Measurements from ENCODE around the gene NIT2. TPM values are rescaled to one million over a fixed set of nuclear protein-coding genes. Genes with fewer than 3 reads are reported as not detected.
A peak's percentile ranks its signal among the peaks of the same experiment; 100 is the strongest.

The NIT2 gene
- polyA plus RNA-seq, 1 donor from 2014 or later = 17.2 TPM

GRCh38 chr3:100399341-100400071, 64.9 kb downstream of the NIT2 start:
- H3K9me2 ChIP-seq (ENCODE audit: insufficient read depth, low read length) = no peaks in the 10 kb centered on the region
- TF ChIP-seq, protein P1, sequence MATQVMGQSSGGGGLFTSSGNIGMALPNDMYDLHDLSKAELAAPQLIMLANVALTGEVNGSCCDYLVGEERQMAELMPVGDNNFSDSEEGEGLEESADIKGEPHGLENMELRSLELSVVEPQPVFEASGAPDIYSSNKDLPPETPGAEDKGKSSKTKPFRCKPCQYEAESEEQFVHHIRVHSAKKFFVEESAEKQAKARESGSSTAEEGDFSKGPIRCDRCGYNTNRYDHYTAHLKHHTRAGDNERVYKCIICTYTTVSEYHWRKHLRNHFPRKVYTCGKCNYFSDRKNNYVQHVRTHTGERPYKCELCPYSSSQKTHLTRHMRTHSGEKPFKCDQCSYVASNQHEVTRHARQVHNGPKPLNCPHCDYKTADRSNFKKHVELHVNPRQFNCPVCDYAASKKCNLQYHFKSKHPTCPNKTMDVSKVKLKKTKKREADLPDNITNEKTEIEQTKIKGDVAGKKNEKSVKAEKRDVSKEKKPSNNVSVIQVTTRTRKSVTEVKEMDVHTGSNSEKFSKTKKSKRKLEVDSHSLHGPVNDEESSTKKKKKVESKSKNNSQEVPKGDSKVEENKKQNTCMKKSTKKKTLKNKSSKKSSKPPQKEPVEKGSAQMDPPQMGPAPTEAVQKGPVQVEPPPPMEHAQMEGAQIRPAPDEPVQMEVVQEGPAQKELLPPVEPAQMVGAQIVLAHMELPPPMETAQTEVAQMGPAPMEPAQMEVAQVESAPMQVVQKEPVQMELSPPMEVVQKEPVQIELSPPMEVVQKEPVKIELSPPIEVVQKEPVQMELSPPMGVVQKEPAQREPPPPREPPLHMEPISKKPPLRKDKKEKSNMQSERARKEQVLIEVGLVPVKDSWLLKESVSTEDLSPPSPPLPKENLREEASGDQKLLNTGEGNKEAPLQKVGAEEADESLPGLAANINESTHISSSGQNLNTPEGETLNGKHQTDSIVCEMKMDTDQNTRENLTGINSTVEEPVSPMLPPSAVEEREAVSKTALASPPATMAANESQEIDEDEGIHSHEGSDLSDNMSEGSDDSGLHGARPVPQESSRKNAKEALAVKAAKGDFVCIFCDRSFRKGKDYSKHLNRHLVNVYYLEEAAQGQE (IDR thresholded peaks at IDR 0.05; ENCODE audit: borderline replicate concordance) = no peak
- no peak for TF ChIP-seq TAF1 (IDR thresholded peaks at IDR 0.05; ENCODE audit: low read depth)
- TF ChIP-seq POLR2AphosphoS5 (IDR thresholded peaks at IDR 0.05) = no peak
- TF ChIP-seq, protein P2, sequence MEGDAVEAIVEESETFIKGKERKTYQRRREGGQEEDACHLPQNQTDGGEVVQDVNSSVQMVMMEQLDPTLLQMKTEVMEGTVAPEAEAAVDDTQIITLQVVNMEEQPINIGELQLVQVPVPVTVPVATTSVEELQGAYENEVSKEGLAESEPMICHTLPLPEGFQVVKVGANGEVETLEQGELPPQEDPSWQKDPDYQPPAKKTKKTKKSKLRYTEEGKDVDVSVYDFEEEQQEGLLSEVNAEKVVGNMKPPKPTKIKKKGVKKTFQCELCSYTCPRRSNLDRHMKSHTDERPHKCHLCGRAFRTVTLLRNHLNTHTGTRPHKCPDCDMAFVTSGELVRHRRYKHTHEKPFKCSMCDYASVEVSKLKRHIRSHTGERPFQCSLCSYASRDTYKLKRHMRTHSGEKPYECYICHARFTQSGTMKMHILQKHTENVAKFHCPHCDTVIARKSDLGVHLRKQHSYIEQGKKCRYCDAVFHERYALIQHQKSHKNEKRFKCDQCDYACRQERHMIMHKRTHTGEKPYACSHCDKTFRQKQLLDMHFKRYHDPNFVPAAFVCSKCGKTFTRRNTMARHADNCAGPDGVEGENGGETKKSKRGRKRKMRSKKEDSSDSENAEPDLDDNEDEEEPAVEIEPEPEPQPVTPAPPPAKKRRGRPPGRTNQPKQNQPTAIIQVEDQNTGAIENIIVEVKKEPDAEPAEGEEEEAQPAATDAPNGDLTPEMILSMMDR (IDR thresholded peaks at IDR 0.05; ENCODE audit: poor library complexity, severe bottlenecking) = no peak
- TF ChIP-seq EP300 (conservative IDR thresholded peaks at IDR 0.05; ENCODE audit: poor library complexity, severe bottlenecking) = no peak
- no peak for TF ChIP-seq EZH2 (IDR thresholded peaks at IDR 0.05; ENCODE audit: borderline replicate concordance, insufficient read depth, low read length, poor library complexity, severe bottlenecking)
- TF ChIP-seq RAD21 (conservative IDR thresholded peaks at IDR 0.05) = no peak
- no peak for TF ChIP-seq SMC3 (conservative IDR thresholded peaks at IDR 0.05; ENCODE audit: poor library complexity)
- no peak for TF ChIP-seq MXI1 (conservative IDR thresholded peaks at IDR 0.05; ENCODE audit: poor library complexity, severe bottlenecking)
- no peaks in the 10 kb centered on the region for H3K27me3 ChIP-seq (ENCODE audit: insufficient read depth, low read depth, low read length)
- no peaks in the 10 kb centered on the region for H3K36me3 ChIP-seq (ENCODE audit: insufficient read depth, low read length)
- peaks cover 69% of the 10 kb centered on the region for H3K79me2 ChIP-seq (replicated peaks; ENCODE audit: insufficient read depth, low read length)
- peak overlapping the region; percentile 78 for H3K9ac ChIP-seq (ENCODE audit: low read length)
- peaks cover 4% of the 10 kb centered on the region for H3F3A ChIP-seq (ENCODE audit: insufficient read depth, low read length, poor library complexity, severe bottlenecking)
- peak overlapping the region; percentile 83 for H3K27ac ChIP-seq (ENCODE audit: low read length)
- H2AFZ ChIP-seq (ENCODE audit: low read depth, low read length) = no peak overlapping the region
- H4K20me1 ChIP-seq (ENCODE audit: insufficient read depth) = no peaks in the 10 kb centered on the region
- H3K9me3 ChIP-seq (ENCODE audit: low read length) = no peaks in the 10 kb centered on the region
- peak overlapping the region; percentile 54 for H3K4me2 ChIP-seq (ENCODE audit: low read length)
- peak overlapping the region; percentile 86 for H3K4me3 ChIP-seq (ENCODE audit: low read length)

DNA sequence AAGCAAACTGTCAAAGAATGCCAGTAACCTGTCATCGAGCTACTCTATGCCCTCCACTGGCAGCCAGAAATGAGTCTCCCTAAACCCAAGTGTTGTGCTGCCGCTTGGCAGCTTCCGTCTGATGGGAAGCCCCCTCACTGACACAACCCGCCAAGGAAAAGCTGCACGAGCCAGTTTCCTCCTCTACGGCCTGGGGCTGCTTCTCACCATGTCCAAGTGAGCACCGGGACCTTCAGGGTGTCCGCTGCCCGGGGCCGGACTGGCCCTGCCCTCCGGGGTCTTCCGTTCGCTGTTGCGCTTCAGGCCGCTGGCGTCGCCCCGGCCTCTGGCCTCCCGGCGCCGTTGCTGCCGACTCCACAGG, 65.8 kb downstream of the NIT2 start:
- Histone ChIP-seq H3F3A (ENCODE audit: insufficient read depth, low read length, poor library complexity, severe bottlenecking) (peaks cover 4% of the 10 kb centered on the region), H3K4me3 (ENCODE audit: low read length) (peak overlapping the region; percentile 86), H3K4me2 (ENCODE audit: low read length) (peak overlapping the region; percentile 54), H4K20me1 (ENCODE audit: insufficient read depth) (no peaks in the 10 kb centered on the region), H3K36me3 (ENCODE audit: insufficient read depth, low read length) (no peaks in the 10 kb centered on the region), H3K79me2 (replicated peaks; ENCODE audit: insufficient read depth, low read length) (peaks cover 68% of the 10 kb centered on the region), H3K9me2 (ENCODE audit: insufficient read depth, low read length) (no peaks in the 10 kb centered on the region), H2AFZ (ENCODE audit: low read depth, low read length) (peak overlapping the region; percentile 40), H3K27me3 (ENCODE audit: insufficient read depth, low read depth, low read length) (no peaks in the 10 kb centered on the region), H3K27ac (ENCODE audit: low read length) (peak overlapping the region; percentile 83), H3K9ac (ENCODE audit: low read length) (peak overlapping the region; percentile 78), H3K9me3 (ENCODE audit: low read length) (no peaks in the 10 kb centered on the region)
- TF ChIP-seq POLR2AphosphoS5 (IDR thresholded peaks at IDR 0.05) (no peak), EP300 (conservative IDR thresholded peaks at IDR 0.05; ENCODE audit: poor library complexity, severe bottlenecking) (no peak), SMC3 (conservative IDR thresholded peaks at IDR 0.05; ENCODE audit: poor library complexity) (no peak), RAD21 (conservative IDR thresholded peaks at IDR 0.05) (no peak), TAF1 (IDR thresholded peaks at IDR 0.05; ENCODE audit: low read depth) (no peak), MXI1 (conservative IDR thresholded peaks at IDR 0.05; ENCODE audit: poor library complexity, severe bottlenecking) (no peak), EZH2 (IDR thresholded peaks at IDR 0.05; ENCODE audit: borderline replicate concordance, insufficient read depth, low read length, poor library complexity, severe bottlenecking) (no peak)
- TF ChIP-seq, protein P2 (IDR thresholded peaks at IDR 0.05; ENCODE audit: poor library complexity, severe bottlenecking) = no peak
- TF ChIP-seq, protein P1 (IDR thresholded peaks at IDR 0.05; ENCODE audit: borderline replicate concordance) = no peak
